HCT116 (cell line): Measurements from ENCODE around the gene KCNK4. TPM values are rescaled to one million over a fixed set of nuclear protein-coding genes. Genes with fewer than 3 reads are reported as not detected.

Experiments
- ATAC-seq: fragments of 200-7000 bp; cut with Tn5 transposase; 2 replicates; pipeline ENCODE4 v1.9.1; 2020; ENCODE audit warnings: mild to moderate bottlenecking, moderate library complexity
- BruUV-seq: library from RNA; stranded (reverse); fragments of 400-500 nt; replicated peaks from 2 replicates; lab custom pipeline; 2021; lab: Mats Ljungman, UMichigan
- CTCF ChIA-PET: fragments of 300-600 bp; sonication (Branson Sonifier 250); formaldehyde crosslinking; loops from one replicate; lab custom pipeline; 2021; ENCODE audit warnings: antibody characterized with exemption; lab: Charles Lee
- POLR2A ChIA-PET: fragments of 300-600, 350-600 bp; sonication (Branson Sonifier 250); formaldehyde crosslinking; loops from one replicate; lab custom pipeline; 2021; ENCODE audit warnings: antibody characterized with exemption; lab: Charles Lee
- RAD21 ChIA-PET, 2 experiments: fragments of 300-600 bp; sonication (Branson Sonifier 250); formaldehyde crosslinking; loops; one replicate each; lab custom pipeline; 2023; ENCODE audit warnings: low total read pairs in 2 of 2; ENCODE audit not compliant: uncharacterized antibody in 2 of 2, unreplicated experiment in 2 of 2, low non-redundant PET in 1 of 2; lab: Charles Lee
- DNase-seq: peaks from one replicate; pipeline ENCODE4 v3.0.0-alpha.2; 2010; ENCODE audit warnings: low read depth, low spot score
- H2AFZ ChIP-seq: fragments of 200-600 bp; shearing (Covaris generic), sonication (generic); 2 replicates; pipeline ENCODE4 v1.6.1; 2017; ENCODE audit warnings: low read depth, mixed run types, mixed read lengths, antibody characterized with exemption, low read length; ENCODE audit not compliant: poor library complexity, severe bottlenecking
- H3K27ac ChIP-seq: 2 replicates; pipeline ENCODE4 v1.5.1; 2012; ENCODE audit warnings: low read depth, low read length
- H3K27me3 ChIP-seq: fragments of 200-600 bp; sonication (generic); 2 replicates; pipeline ENCODE4 v1.6.1; 2016; ENCODE audit warnings: mixed run types, low read length, mixed read lengths; ENCODE audit not compliant: insufficient read depth
- H3K36me3 ChIP-seq, 2 experiments: fragments of 200-500 bp in 1 of 2; fragments of 200-600 bp in 1 of 2; sonication (Bioruptor generic) in 1 of 2; sonication (generic) in 1 of 2; 2 replicates each; pipeline versions ENCODE4 v1.5.1 to v1.6.1; 2014 to 2016; ENCODE audit warnings: low read length in 2 of 2, inconsistent platforms in 1 of 2, mixed read lengths in 1 of 2, mixed run types in 1 of 2; ENCODE audit not compliant: insufficient read depth in 2 of 2, control insufficient read depth in 1 of 2
- H3K4me1 ChIP-seq, 2 experiments: fragments of 200-600 bp in 1 of 2; sonication (generic) in 1 of 2; 2 replicates each; pipeline versions ENCODE4 v1.5.1 to v1.6.1; 2012 to 2017; ENCODE audit warnings: low read length in 2 of 2, inconsistent platforms in 1 of 2, mild to moderate bottlenecking in 1 of 2, mixed read lengths in 1 of 2, mixed run types in 1 of 2, moderate library complexity in 1 of 2; ENCODE audit not compliant: insufficient read depth in 2 of 2, control insufficient read depth in 1 of 2
- H3K4me2 ChIP-seq: fragments of 200-600 bp; sonication (generic); 2 replicates; pipeline ENCODE4 v1.6.1; 2017; ENCODE audit warnings: mixed run types, low read length, mixed read lengths
- H3K4me3 ChIP-seq, 2 experiments: fragments of 200-600 bp in 1 of 2; sonication (generic) in 1 of 2; replicated peaks in 1 of 2; 2 replicates each; pipeline ENCODE4 v1.5.1; 2011 to 2016; ENCODE audit warnings: low read length in 2 of 2, control low read depth in 1 of 2, low read depth in 1 of 2, mild to moderate bottlenecking in 1 of 2, mixed read lengths in 1 of 2, mixed run types in 1 of 2
- H3K79me2 ChIP-seq: fragments of 200-600 bp; sonication (generic); 2 replicates; pipeline ENCODE4 v1.6.1; 2017; ENCODE audit warnings: mild to moderate bottlenecking, mixed run types, low read length, moderate library complexity, mixed read lengths; ENCODE audit not compliant: insufficient read depth
- H3K9ac ChIP-seq: fragments of 200-600 bp; sonication (generic); 2 replicates; pipeline ENCODE4 v1.6.1; 2016; ENCODE audit warnings: low read length, mixed read lengths
- H3K9me2 ChIP-seq: fragments of 200-600 bp; sonication (generic), shearing (Covaris generic); 2 replicates; pipeline ENCODE4 v1.6.1; 2017; ENCODE audit warnings: mixed run types, mild to moderate bottlenecking, moderate library complexity; ENCODE audit not compliant: insufficient read depth
- H3K9me3 ChIP-seq, 2 experiments: fragments of 200-500 bp in 1 of 2; fragments of 200-600 bp in 1 of 2; sonication (Bioruptor generic) in 1 of 2; sonication (generic) in 1 of 2; 2 replicates each; pipeline ENCODE4 v1.6.1; 2014 to 2017; ENCODE audit warnings: low read length in 2 of 2, mixed read lengths in 2 of 2, inconsistent platforms in 1 of 2, low read depth in 1 of 2, mild to moderate bottlenecking in 1 of 2, mixed run types in 1 of 2, moderate library complexity in 1 of 2; ENCODE audit not compliant: control insufficient read depth in 1 of 2, insufficient read depth in 1 of 2
- H4K20me1 ChIP-seq: fragments of 200-600 bp; sonication (generic), shearing (Covaris generic); 2 replicates; pipeline ENCODE4 v1.6.1; 2017; ENCODE audit warnings: mixed run types, mild to moderate bottlenecking, moderate library complexity; ENCODE audit not compliant: insufficient read depth
- ATF3 ChIP-seq: IDR thresholded peaks from 2 replicates; pipeline ENCODE4 v1.6.1; 2012
- CEBPB ChIP-seq: IDR thresholded peaks from 2 replicates; pipeline ENCODE4 v1.6.1; 2012; ENCODE audit warnings: low read depth
- CTCF ChIP-seq, 3 experiments: fragments of 200-600 bp in 1 of 3; sonication (generic) in 1 of 3; IDR thresholded peaks in 2 of 3; conservative IDR thresholded peaks in 1 of 3; 2 replicates each; pipeline ENCODE4 v1.5.1; 2012 to 2017; ENCODE audit warnings: low read depth in 2 of 3, low read length in 2 of 3, antibody characterized with exemption in 1 of 3, borderline replicate concordance in 1 of 3, control low read depth in 1 of 3, mild to moderate bottlenecking in 1 of 3, mixed read lengths in 1 of 3, mixed run types in 1 of 3, moderate library complexity in 1 of 3; ENCODE audit not compliant: insufficient read depth in 1 of 3
- EGR1 ChIP-seq: IDR thresholded peaks from 2 replicates; pipeline ENCODE4 v1.6.1; 2012; ENCODE audit warnings: low read depth
- ELF1 ChIP-seq: IDR thresholded peaks from 2 replicates; pipeline ENCODE4 v1.6.1; 2012; ENCODE audit warnings: low read depth, borderline replicate concordance
- EZH2 ChIP-seq: fragments of 200-600 bp; sonication (generic); IDR thresholded peaks from 2 replicates; pipeline ENCODE4 v1.6.1; 2017; ENCODE audit warnings: antibody characterized with exemption, mixed run types
- EZH2phosphoT487 ChIP-seq: fragments of 200-600 bp; IDR thresholded peaks from 2 replicates; pipeline ENCODE4 v1.6.1; 2018; ENCODE audit warnings: antibody characterized with exemption, borderline replicate concordance
- FOSL1 ChIP-seq: IDR thresholded peaks from 2 replicates; pipeline ENCODE4 v1.6.1; 2012; ENCODE audit warnings: low read depth
- JUND ChIP-seq: IDR thresholded peaks from 2 replicates; pipeline ENCODE4 v1.6.1; 2012
- MAX ChIP-seq: IDR thresholded peaks from 2 replicates; pipeline ENCODE4 v1.6.1; 2012
- POLR2AphosphoS5 ChIP-seq: IDR thresholded peaks from 2 replicates; pipeline ENCODE4 v1.6.1; 2011; ENCODE audit warnings: mild to moderate bottlenecking, low read depth, low read length, moderate library complexity
- RAD21 ChIP-seq: IDR thresholded peaks from 2 replicates; pipeline ENCODE4 v1.6.1; 2012; ENCODE audit warnings: low read depth, mild to moderate bottlenecking
- REST ChIP-seq: IDR thresholded peaks from 2 replicates; pipeline ENCODE4 v1.6.1; 2012; ENCODE audit warnings: low read depth
- SIN3A ChIP-seq: IDR thresholded peaks from 2 replicates; pipeline ENCODE4 v1.6.1; 2012; ENCODE audit warnings: low read depth
- SP1 ChIP-seq: IDR thresholded peaks from 2 replicates; pipeline ENCODE4 v1.6.1; 2012; ENCODE audit warnings: low read depth
- SRF ChIP-seq: IDR thresholded peaks from 2 replicates; pipeline ENCODE4 v1.6.1; 2012; ENCODE audit warnings: low read depth
- TCF7L2 ChIP-seq: IDR thresholded peaks from 2 replicates; pipeline ENCODE4 v1.7.0; 2011; ENCODE audit warnings: borderline replicate concordance, inconsistent platforms; ENCODE audit not compliant: insufficient read depth, insufficient read length; ENCODE audit errors: extremely low read depth
- YY1 ChIP-seq: IDR thresholded peaks from 2 replicates; pipeline ENCODE4 v1.6.1; 2011; ENCODE audit warnings: low read length, low read depth, moderate library complexity, mild to moderate bottlenecking; ENCODE audit not compliant: insufficient replicate concordance; ENCODE audit errors: extremely low read depth
- ZFX ChIP-seq: fragments of 450-650 bp; IDR thresholded peaks from 2 replicates; pipeline ENCODE4 v1.6.1; 2017
- ZNF274 ChIP-seq: fragments of 200-500 bp; sonication (Bioruptor generic); IDR thresholded peaks from 2 replicates; pipeline ENCODE4 v1.6.1; 2014; ENCODE audit warnings: mild to moderate bottlenecking, low read depth, low read length, inconsistent platforms
- intact Hi-C: fragments of 100-400 bp; cut with micrococcal nuclease; formaldehyde crosslinking; loops from 2 replicates; pipeline ENCODE4 v1.10.0; 2022
- total RNA-seq: library from RNA; stranded (reverse); gene quantifications from one replicate; pipeline ENCODE4 v1.2.1, GENCODE V29; 2021; ENCODE audit not compliant: unreplicated experiment

Gene KCNK4
- total RNA-seq, 1 experiment from 2014 or later = not detected

- DNase-seq = no peak
- no peaks in the 10 kb centered on the region for H3K9me2 ChIP-seq
- H3K9ac ChIP-seq = no peak overlapping the region
- H3K4me1 ChIP-seq = peaks cover 18 to 47% of the 10 kb centered on the region in 2 experiments
- ChIA-PET POLR2A (no interaction called here), RAD21 (no interaction called here), CTCF (interaction anchor here (1.6 kb wide), 1 partner anchor 17 kb away, joined by 5 read pairs; no protein-coding TSS in a partner anchor)
- no peaks in the 10 kb centered on the region for H3K27me3 ChIP-seq
- intact Hi-C loops = no loop called here
- no peaks in the 10 kb centered on the region for H4K20me1 ChIP-seq
- H3K4me2 ChIP-seq = no peak overlapping the region
- H3K9me3 ChIP-seq = no peaks in the 10 kb centered on the region
- H2AFZ ChIP-seq = no peak overlapping the region
- no peak for ATAC-seq
- no peaks in the 10 kb centered on the region for H3K36me3 ChIP-seq
- H3K27ac ChIP-seq = no peak overlapping the region
- no TSS peak for BruUV-seq
- no peak overlapping the region for H3K4me3 ChIP-seq
- H3K79me2 ChIP-seq = no peaks in the 10 kb centered on the region
- TF ChIP-seq ZFX (no peak), CTCF (IDR thresholded peaks at IDR 0.05 in 2 of 3, conservative IDR thresholded peaks at IDR 0.05 in 1 of 3; ENCODE audit: borderline replicate concordance in 1 of 3, insufficient read depth in 1 of 3, low read depth in 2 of 3, low read length in 2 of 3) (no peak), RAD21 (no peak), EZH2phosphoT487 (no peak), CEBPB (no peak), JUND (no peak), SRF (no peak), REST (no peak), SP1 (no peak), ZNF274 (no peak), TCF7L2 (no peak), SIN3A (no peak), FOSL1 (no peak), POLR2AphosphoS5 (no peak), ELF1 (no peak), YY1 (no peak), ATF3 (no peak), EZH2 (no peak), EGR1 (no peak), MAX (no peak)
Measured at GRCh38 chr11:64337538-64338249, 46.6 kb downstream of the KCNK4 start.
